ENCODE results near the gene TJAP1. TPM values are rescaled to one million over a fixed set of nuclear protein-coding genes. Genes with fewer than 3 reads are reported as not detected.
A peak's percentile ranks its signal among the peaks of the same experiment; 100 is the strongest.

TJAP1 gene
- total and polyA plus RNA-seq, 2 of the 8 experiments (the other 6 are each of a cell fraction or from before 2014, with no cell fraction given): 30.7 to 40.4 TPM

- H2BK12ac ChIP-seq (ENCODE audit: low read depth, low read length): no peak overlapping the region
- no peak overlapping the region for H3K9ac ChIP-seq (replicated peaks in 1 of 4; ENCODE audit: extremely low read depth in 1 of 4, low read depth in 3 of 4, low read length in 3 of 4)
- no peak overlapping the region for H3K4me3 ChIP-seq (ENCODE audit: extremely low read depth in 1 of 4, insufficient read depth in 2 of 4, low read depth in 3 of 4, low read length in 4 of 4)
- H3K4me1 ChIP-seq (replicated peaks in 1 of 4; ENCODE audit: control insufficient read depth in 3 of 4, insufficient read depth in 4 of 4, low read length in 3 of 4): peaks cover 3 to 10% (median 6%) of the 10 kb centered on the region in 4 experiments; a peak in 3 of 7 replicates
- FAIRE-seq (no peak), DNase-seq (ENCODE audit: low read depth in 1 of 2, low spot score in 2 of 2) (no peak)
- no peak overlapping the region for H2BK15ac ChIP-seq (ENCODE audit: low read length)
- H3K14ac ChIP-seq (ENCODE audit: insufficient read length): no peak overlapping the region
- no peak overlapping the region for H4K5ac ChIP-seq (ENCODE audit: insufficient read length, low read depth, low read length)
- H3K9me3 ChIP-seq (ENCODE audit: insufficient read depth in 2 of 2, low read depth in 1 of 2, low read length in 1 of 2): no peaks in the 10 kb centered on the region
- no peaks in the 10 kb centered on the region for H3K23me2 ChIP-seq (ENCODE audit: low read depth, low read length)
- H2AK5ac ChIP-seq (ENCODE audit: low read depth, low read length): no peak overlapping the region
- H2BK5ac ChIP-seq (ENCODE audit: low read depth, low read length): no peak overlapping the region
- H3K4me2 ChIP-seq (ENCODE audit: insufficient read depth in 1 of 2, low read depth in 2 of 2, low read length in 2 of 2): no peak overlapping the region
- no peak overlapping the region for H2BK20ac ChIP-seq (ENCODE audit: low read length)
- H3K23ac ChIP-seq (ENCODE audit: insufficient read length): no peak overlapping the region
- no peak overlapping the region for H2BK120ac ChIP-seq (replicated peaks; ENCODE audit: low read depth, low read length)
- no peak overlapping the region for H2AFZ ChIP-seq (ENCODE audit: low read length)
- peaks cover 0 to 59% of the 10 kb centered on the region in 2 experiments; a peak in 3 of 4 replicates for H3K79me2 ChIP-seq (ENCODE audit: control insufficient read depth in 1 of 2, insufficient read depth in 2 of 2, low read length in 2 of 2)
- no peak overlapping the region for H3K4ac ChIP-seq (replicated peaks; ENCODE audit: insufficient read length, low read depth, low read length)
- CTCF ChIA-PET (ENCODE audit: partially characterized antibody): interaction anchor here (0.9 to 32.9 kb wide), 4 partner anchors 6 to 109 kb away, joined by 3 to 536 read pairs (median 516); partner anchors contain the start of genes DLK2, LRRC73 and TJAP1
- H3K36me3 ChIP-seq (ENCODE audit: control insufficient read depth in 2 of 4, insufficient read depth in 4 of 4, low read length in 3 of 4): 0 out of 8 replicates have a peak, but pooled peaks cover 0 to 3% (median 0%) of the 10 kb centered on the region in 4 experiments
- POLR2A ChIA-PET (ENCODE audit: partially characterized antibody): interaction anchor here (0.7 to 4.1 kb wide), 6 partner anchors 9 to 47 kb away, joined by 3 to 19 read pairs (median 3); partner anchors contain the start of gene LRRC73
- H3K27ac ChIP-seq (ENCODE audit: low read depth, low read length): no peak overlapping the region; the same call in 1 of the 2 replicates
- WGBS, 2 experiments (ENCODE audit: extremely low coverage in 1 of 2, insufficient coverage in 1 of 2, insufficient read length in 1 of 2, insufficient replicate concordance in 2 of 2, low coverage in 1 of 2, low lambda C conversion rate in 2 of 2, missing lambda C conversion rate in 1 of 2): 90% methylated on average over 4 of the region's 4 CpGs; no CpG with 5 or more reads in 1 of the 2 experiments
- peaks cover 26% of the 10 kb centered on the region for H3K79me1 ChIP-seq (ENCODE audit: low read depth, low read length)
- H3K27me3 ChIP-seq (replicated peaks in 1 of 4; ENCODE audit: control insufficient read depth in 3 of 4, extremely low read depth in 1 of 4, insufficient read depth in 3 of 4, low read length in 3 of 4): no peaks in the 10 kb centered on the region
- H4K20me1 ChIP-seq (replicated peaks in 1 of 2; ENCODE audit: control insufficient read depth in 1 of 2, insufficient read depth in 2 of 2, low read length in 2 of 2): peaks cover 20 to 38% of the 10 kb centered on the region in 2 experiments
- H4K8ac ChIP-seq (ENCODE audit: extremely low read depth, insufficient read depth, low read length): peak overlapping the region; percentile 28; the same call in 1 of the 2 replicates
- no peak overlapping the region for H3K56ac ChIP-seq (replicated peaks; ENCODE audit: insufficient read length, low read depth, low read length)
- H4K91ac ChIP-seq (replicated peaks; ENCODE audit: insufficient read length, low read length): no peak overlapping the region
- no peak overlapping the region for H3K18ac ChIP-seq (ENCODE audit: extremely low read depth, low read length)
Measured at GRCh38 chr6:43488667-43489276, 11.4 kb downstream of the TJAP1 start.

All from H1 (cell line).